Measurements from ENCODE around the gene PLD4.

PLD4 gene

DNA sequence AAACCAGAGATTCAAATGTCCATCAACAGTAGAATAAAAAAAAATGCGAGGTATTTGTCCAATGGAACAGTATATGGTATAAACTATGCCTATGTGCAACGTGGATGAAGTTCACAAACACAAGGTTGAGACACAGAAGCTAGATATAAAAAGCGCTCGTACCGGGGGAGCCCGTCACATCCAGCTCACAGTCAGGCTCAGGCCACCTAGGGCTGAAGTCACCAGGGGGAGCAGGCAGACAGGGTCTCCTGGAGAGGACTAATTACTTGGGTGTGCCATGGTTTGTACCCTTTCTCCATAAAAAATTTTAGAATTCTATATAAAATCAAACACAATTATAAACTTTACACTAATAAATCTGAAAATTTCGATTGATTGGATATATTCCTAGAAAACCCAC is 39.9 kb downstream of the PLD4 start:
- Mint-ChIP-seq H3K9me3 (no peaks in the 10 kb centered on the region), H3K27me3 (ENCODE audit: low read depth, poor library complexity) (peaks cover 40% of the 10 kb centered on the region), H3K4me1 (peaks cover 23% of the 10 kb centered on the region), H3K4me3 (no peak overlapping the region), H3K36me3 (ENCODE audit: low read depth) (no peaks in the 10 kb centered on the region), H3K27ac (no peak overlapping the region)
- TF ChIP-seq, protein P1, sequence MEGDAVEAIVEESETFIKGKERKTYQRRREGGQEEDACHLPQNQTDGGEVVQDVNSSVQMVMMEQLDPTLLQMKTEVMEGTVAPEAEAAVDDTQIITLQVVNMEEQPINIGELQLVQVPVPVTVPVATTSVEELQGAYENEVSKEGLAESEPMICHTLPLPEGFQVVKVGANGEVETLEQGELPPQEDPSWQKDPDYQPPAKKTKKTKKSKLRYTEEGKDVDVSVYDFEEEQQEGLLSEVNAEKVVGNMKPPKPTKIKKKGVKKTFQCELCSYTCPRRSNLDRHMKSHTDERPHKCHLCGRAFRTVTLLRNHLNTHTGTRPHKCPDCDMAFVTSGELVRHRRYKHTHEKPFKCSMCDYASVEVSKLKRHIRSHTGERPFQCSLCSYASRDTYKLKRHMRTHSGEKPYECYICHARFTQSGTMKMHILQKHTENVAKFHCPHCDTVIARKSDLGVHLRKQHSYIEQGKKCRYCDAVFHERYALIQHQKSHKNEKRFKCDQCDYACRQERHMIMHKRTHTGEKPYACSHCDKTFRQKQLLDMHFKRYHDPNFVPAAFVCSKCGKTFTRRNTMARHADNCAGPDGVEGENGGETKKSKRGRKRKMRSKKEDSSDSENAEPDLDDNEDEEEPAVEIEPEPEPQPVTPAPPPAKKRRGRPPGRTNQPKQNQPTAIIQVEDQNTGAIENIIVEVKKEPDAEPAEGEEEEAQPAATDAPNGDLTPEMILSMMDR (IDR thresholded peaks at IDR 0.05): no peak
- no peak for DNase-seq

GRCh38 chr14:104965561-104966231 is 41.0 kb downstream of the PLD4 start:
- no peaks in the 10 kb centered on the region for H3K36me3 Mint-ChIP-seq (ENCODE audit: low read depth)

GRCh38 chr14:104966261-104966865 is 41.7 kb downstream of the PLD4 start:
- Mint-ChIP-seq H3K4me1 (peaks cover 23% of the 10 kb centered on the region), H3K27ac (no peak overlapping the region), H3K36me3 (ENCODE audit: low read depth) (no peaks in the 10 kb centered on the region), H3K9me3 (no peaks in the 10 kb centered on the region), H3K27me3 (ENCODE audit: low read depth, poor library complexity) (peaks cover 26% of the 10 kb centered on the region), H3K4me3 (no peak overlapping the region)
- no peak for DNase-seq
- TF ChIP-seq, protein P1 (IDR thresholded peaks at IDR 0.05): no peak

More at GRCh38 chr14:104965561-104966231, 41.0 kb downstream of the PLD4 start:
- TF ChIP-seq, protein P1 (IDR thresholded peaks at IDR 0.05): no peak
- no peak for DNase-seq
- Mint-ChIP-seq H3K9me3 (no peaks in the 10 kb centered on the region), H3K27me3 (ENCODE audit: low read depth, poor library complexity) (peaks cover 29% of the 10 kb centered on the region), H3K27ac (no peak overlapping the region), H3K4me1 (peaks cover 23% of the 10 kb centered on the region), H3K4me3 (no peak overlapping the region)

DNA sequence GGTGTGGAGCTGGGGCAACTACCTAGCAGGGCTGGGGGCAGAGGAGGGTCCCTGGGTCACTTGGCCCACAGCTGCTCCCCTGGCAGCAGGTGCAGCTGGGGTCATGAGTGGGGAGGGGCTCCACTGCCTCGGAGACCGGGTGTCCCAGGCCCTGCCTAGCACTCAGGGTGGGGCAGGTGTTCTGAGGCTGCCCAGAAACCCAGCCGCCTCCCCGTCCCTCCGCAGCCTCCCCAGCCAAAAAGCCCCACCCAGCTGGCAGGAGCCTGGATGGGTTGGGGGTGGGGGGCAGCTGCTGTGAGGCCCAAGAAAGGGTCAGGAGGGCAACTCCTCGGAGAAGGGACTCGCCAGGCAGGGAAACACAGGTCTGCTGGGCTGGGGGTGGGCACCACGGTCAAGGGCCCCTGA is 42.3 kb downstream of the PLD4 start:
- Mint-ChIP-seq H3K27me3 (ENCODE audit: low read depth, poor library complexity) (peaks cover 22% of the 10 kb centered on the region), H3K27ac (no peak overlapping the region), H3K9me3 (no peaks in the 10 kb centered on the region), H3K4me3 (no peak overlapping the region), H3K4me1 (peaks cover 23% of the 10 kb centered on the region), H3K36me3 (ENCODE audit: low read depth) (no peaks in the 10 kb centered on the region)
- TF ChIP-seq, protein P1 (IDR thresholded peaks at IDR 0.05): no peak
- DNase-seq: no peak

- H3K27ac Mint-ChIP-seq: no peak overlapping the region
- TF ChIP-seq, protein P1 (IDR thresholded peaks at IDR 0.05): no peak
- peaks cover 23% of the 10 kb centered on the region for H3K4me1 Mint-ChIP-seq
Observed at GRCh38 chr14:104967386-104968152, 42.9 kb downstream of the PLD4 start.

More at GRCh38 chr14:104967386-104968152, 42.9 kb downstream of the PLD4 start:
- Mint-ChIP-seq H3K9me3 (no peaks in the 10 kb centered on the region), H3K27me3 (ENCODE audit: low read depth, poor library complexity) (peaks cover 16% of the 10 kb centered on the region), H3K36me3 (ENCODE audit: low read depth) (no peaks in the 10 kb centered on the region), H3K4me3 (peak overlapping the region; percentile 63)
- DNase-seq: peak; percentile 60

Measured in nephron progenitor cell (in vitro differentiated cells).